Upper lobe of left lung (tissue), 6 donors: ENCODE measurements around the gene CADM1. TPM values are rescaled to one million over a fixed set of nuclear protein-coding genes. Genes with fewer than 3 reads are reported as not detected.

Experiments
- ATAC-seq, 2 donors: fragments of 200-7000 bp; cut with Tn5 transposase; one replicate each; pipeline ENCODE4 v1.9.1; 2022; ENCODE audit warnings: mild to moderate bottlenecking in 2 of 2, moderate library complexity in 2 of 2; ENCODE audit not compliant: low FRiP score in 2 of 2
- DNase-seq, 2 donors: peaks; one replicate each; pipeline ENCODE4 v3.0.0-alpha.2; 2019 to 2020
- H3K27ac ChIP-seq, 4 donors: fragments of 200-600 bp; sonication (generic); one replicate each; pipeline ENCODE4 v1.5.1; 2016 to 2019
- H3K27me3 ChIP-seq, 4 donors: fragments of 200-600 bp; sonication (generic); one replicate each; pipeline ENCODE4 v1.5.1; 2017 to 2019
- H3K36me3 ChIP-seq, 4 donors: fragments of 200-600 bp; sonication (generic); one replicate each; pipeline ENCODE4 v1.5.1; 2016 to 2019
- H3K4me1 ChIP-seq, 4 donors: fragments of 200-600 bp; sonication (generic); one replicate each; pipeline ENCODE4 v1.5.1; 2018 to 2019
- H3K4me3 ChIP-seq, 4 donors: fragments of 200-600 bp; sonication (generic); one replicate each; pipeline ENCODE4 v1.5.1; 2017 to 2019; ENCODE audit warnings: mild to moderate bottlenecking in 2 of 4, moderate library complexity in 1 of 4
- H3K9me3 ChIP-seq, 4 donors: fragments of 200-600 bp; sonication (generic); one replicate each; pipeline ENCODE4 v1.5.1; 2018 to 2019
- EP300 ChIP-seq, 4 donors: sonication (generic); formaldehyde crosslinking; IDR thresholded peaks; one replicate each; pipeline ENCODE4 v1.5.1; 2017; ENCODE audit warnings: antibody characterized with exemption in 4 of 4, control low read depth in 2 of 4
- POLR2A ChIP-seq, 4 donors: fragments of 450-650 bp; IDR thresholded peaks; one replicate each; pipeline ENCODE4 v1.5.1; 2016 to 2017; ENCODE audit warnings: antibody characterized with exemption in 4 of 4, mild to moderate bottlenecking in 2 of 4
- POLR2AphosphoS5 ChIP-seq, 2 donors: sonication (generic); formaldehyde crosslinking; IDR thresholded peaks; one replicate each; pipeline ENCODE4 v1.5.1; 2017; ENCODE audit warnings: antibody characterized with exemption in 2 of 2
- WGBS, 2 donors: methylation state at CpG; one replicate each; pipeline ENCODE4 v1.1.5; 2017 to 2018; 5-methylcytosine and 5-hydroxymethylcytosine counted together
- total RNA-seq, 6 donors: library from RNA; depleted of rRNA in 4 of 6; stranded (reverse); fragments of >200 nt in 4 of 6; gene quantifications; one replicate each; pipeline versions ENCODE4 v1.1.0 to v1.2.1, GENCODE V29; 2016 to 2021
- TF ChIP-seq, protein P1 (sequence below), 6 experiments: fragments of 450-650 bp in 4 of 6; fragments of 200-600 bp in 2 of 6; sonication (generic) in 2 of 6; IDR thresholded peaks; one replicate each; pipeline ENCODE4 v1.5.1; 2016 to 2019; ENCODE audit warnings: antibody characterized with exemption in 6 of 6
- donor health status: DM: no; HTN: no; CAD: no; lungs with moderate emphysema.
- donor health status: DM: no; HTN: yes; CAD: no; lungs with severe emphysema.

The CADM1 gene
- total RNA-seq, 6 donors from 2014 or later, result 69.9 to 212 (median 125) TPM

DNA sequence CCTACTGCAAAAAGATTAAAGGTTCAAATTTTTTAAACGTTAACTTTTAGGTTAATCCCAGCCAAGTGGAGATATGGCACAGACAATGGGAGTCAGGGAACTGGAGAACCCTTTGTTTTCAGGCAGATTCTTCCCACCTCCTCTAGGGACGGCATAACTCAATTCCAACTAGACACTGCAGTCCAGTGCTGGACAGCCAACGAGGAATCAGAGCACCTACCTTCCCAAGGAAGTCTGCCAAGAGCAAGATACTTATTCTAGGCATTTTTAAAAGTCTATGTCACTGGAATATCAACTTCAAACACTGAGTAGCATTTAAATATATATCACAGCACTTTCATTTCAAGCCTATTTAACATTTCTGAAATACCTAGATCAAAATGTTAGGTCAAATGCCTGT lies 7.3 kb downstream of the CADM1 start:
- WGBS, 2 donors, result 49 to 64% methylated on average over 3 of the region's 3 CpGs
- no peak for DNase-seq
- no peak for ATAC-seq

DNA sequence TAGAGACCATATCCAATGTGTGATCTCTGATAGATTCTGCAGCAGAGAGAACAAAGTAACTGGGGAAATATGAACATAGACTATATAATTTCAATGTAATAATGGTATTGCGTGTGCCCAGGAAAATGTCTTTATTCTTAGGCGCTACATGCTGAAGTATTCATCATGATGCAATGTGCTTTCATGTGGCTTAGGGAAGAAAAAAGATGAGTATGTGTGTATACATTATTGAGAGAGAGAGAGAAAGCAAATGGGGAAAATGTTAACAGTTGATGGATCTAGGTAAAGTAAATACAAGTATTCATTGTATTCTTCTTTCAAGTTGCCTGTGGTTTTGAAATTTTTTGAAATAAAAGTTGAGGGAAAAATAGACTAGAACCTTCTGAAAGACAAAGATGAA lies 10.3 kb downstream of the CADM1 start:
- no peaks in the 10 kb centered on the region for H3K36me3 ChIP-seq
- H3K4me3 ChIP-seq, result no peak overlapping the region
- H3K27ac ChIP-seq, result no peak overlapping the region
- no peaks in the 10 kb centered on the region for H3K9me3 ChIP-seq
- 67 to 79% methylated on average over 2 of the region's 2 CpGs for WGBS, 2 donors
- peaks cover 0 to 35% (median 7%) of the 10 kb centered on the region in 4 donors for H3K4me1 ChIP-seq
- TF ChIP-seq POLR2AphosphoS5 (IDR thresholded peaks at IDR 0.05), result no peak
- TF ChIP-seq EP300 (IDR thresholded peaks at IDR 0.05), result no peak
- TF ChIP-seq, protein P1, sequence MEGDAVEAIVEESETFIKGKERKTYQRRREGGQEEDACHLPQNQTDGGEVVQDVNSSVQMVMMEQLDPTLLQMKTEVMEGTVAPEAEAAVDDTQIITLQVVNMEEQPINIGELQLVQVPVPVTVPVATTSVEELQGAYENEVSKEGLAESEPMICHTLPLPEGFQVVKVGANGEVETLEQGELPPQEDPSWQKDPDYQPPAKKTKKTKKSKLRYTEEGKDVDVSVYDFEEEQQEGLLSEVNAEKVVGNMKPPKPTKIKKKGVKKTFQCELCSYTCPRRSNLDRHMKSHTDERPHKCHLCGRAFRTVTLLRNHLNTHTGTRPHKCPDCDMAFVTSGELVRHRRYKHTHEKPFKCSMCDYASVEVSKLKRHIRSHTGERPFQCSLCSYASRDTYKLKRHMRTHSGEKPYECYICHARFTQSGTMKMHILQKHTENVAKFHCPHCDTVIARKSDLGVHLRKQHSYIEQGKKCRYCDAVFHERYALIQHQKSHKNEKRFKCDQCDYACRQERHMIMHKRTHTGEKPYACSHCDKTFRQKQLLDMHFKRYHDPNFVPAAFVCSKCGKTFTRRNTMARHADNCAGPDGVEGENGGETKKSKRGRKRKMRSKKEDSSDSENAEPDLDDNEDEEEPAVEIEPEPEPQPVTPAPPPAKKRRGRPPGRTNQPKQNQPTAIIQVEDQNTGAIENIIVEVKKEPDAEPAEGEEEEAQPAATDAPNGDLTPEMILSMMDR (IDR thresholded peaks at IDR 0.05), result no peak
- TF ChIP-seq POLR2A (IDR thresholded peaks at IDR 0.05), result no peak
- no peak for DNase-seq
- ATAC-seq, result no peak
- no peaks in the 10 kb centered on the region for H3K27me3 ChIP-seq

More for the DNA sequence above, 7.3 kb downstream of the CADM1 start:
- H3K36me3 ChIP-seq, result no peaks in the 10 kb centered on the region
- H3K27ac ChIP-seq, result peak overlapping the region in 2 of 4 donors; percentile 4 to 28
- no peaks in the 10 kb centered on the region for H3K9me3 ChIP-seq
- no peaks in the 10 kb centered on the region for H3K27me3 ChIP-seq
- H3K4me3 ChIP-seq, result no peak overlapping the region
- TF ChIP-seq, protein P1 (IDR thresholded peaks at IDR 0.05), result no peak
- no peak for TF ChIP-seq EP300 (IDR thresholded peaks at IDR 0.05)
- no peak for TF ChIP-seq POLR2AphosphoS5 (IDR thresholded peaks at IDR 0.05)
- no peak for TF ChIP-seq POLR2A (IDR thresholded peaks at IDR 0.05)
- H3K4me1 ChIP-seq, result peaks cover 3 to 39% (median 16%) of the 10 kb centered on the region in 4 donors

DNA sequence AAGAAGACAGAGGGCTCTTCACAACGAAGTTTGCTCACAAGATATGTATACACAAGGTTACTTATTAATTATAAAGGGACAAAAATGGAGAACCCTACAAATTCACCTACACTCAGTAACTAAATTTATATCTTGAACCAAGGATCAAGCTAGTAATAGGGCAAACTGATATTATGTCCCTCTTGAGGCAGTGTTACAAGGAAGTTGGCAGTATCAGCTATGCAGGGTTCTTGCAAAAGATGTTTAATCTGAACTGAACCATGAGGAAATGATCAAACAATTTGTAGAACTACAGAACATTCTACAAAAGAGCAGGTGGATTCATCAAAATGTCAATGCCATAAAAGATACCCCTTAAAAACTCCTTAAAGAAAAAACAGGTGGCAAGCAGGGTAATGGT lies 10.7 kb downstream of the CADM1 start:
- H3K4me3 ChIP-seq, result no peak overlapping the region
- ATAC-seq (peak in 1 of 2 donors; percentile 41), DNase-seq (no peak)
- H3K9me3 ChIP-seq, result no peaks in the 10 kb centered on the region
- peaks cover 0 to 31% (median 7%) of the 10 kb centered on the region in 4 donors for H3K4me1 ChIP-seq
- H3K27ac ChIP-seq, result no peak overlapping the region
- no peaks in the 10 kb centered on the region for H3K27me3 ChIP-seq
- no peak for TF ChIP-seq POLR2AphosphoS5 (IDR thresholded peaks at IDR 0.05)
- TF ChIP-seq EP300 (IDR thresholded peaks at IDR 0.05), result no peak
- no peak for TF ChIP-seq POLR2A (IDR thresholded peaks at IDR 0.05)
- TF ChIP-seq, protein P1 (IDR thresholded peaks at IDR 0.05), result no peak
- WGBS, 2 donors, result 52 to 61% methylated on average over 1 of the region's 1 CpG
- H3K36me3 ChIP-seq, result no peaks in the 10 kb centered on the region

DNA sequence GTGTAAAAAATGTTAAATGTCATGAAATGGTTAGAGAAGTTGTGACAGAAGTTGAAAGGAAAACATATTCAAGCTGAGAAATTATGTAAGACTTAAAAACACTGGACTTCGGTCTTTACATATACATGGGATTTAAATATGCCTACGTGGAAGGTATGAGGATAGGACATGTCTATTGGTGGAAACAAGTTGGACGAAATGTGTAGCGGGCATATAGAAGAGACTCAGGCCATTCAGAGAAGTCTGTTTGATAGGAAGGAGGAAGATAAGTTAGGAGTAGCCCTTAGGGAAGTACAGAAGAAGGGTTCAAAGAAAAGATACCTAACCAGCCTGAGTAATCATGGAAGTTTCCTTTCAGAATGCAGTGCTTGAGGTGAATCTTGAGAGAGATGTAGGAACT lies 14.7 kb downstream of the CADM1 start:
- peaks cover 0 to 9% (median 3%) of the 10 kb centered on the region in 4 donors for H3K4me1 ChIP-seq
- no peaks in the 10 kb centered on the region for H3K36me3 ChIP-seq
- WGBS, 2 donors, result 75 to 88% methylated on average over 4 of the region's 4 CpGs
- no peak for DNase-seq
- H3K27me3 ChIP-seq, result no peaks in the 10 kb centered on the region
- TF ChIP-seq, protein P1 (IDR thresholded peaks at IDR 0.05), result no peak
- no peak for TF ChIP-seq POLR2AphosphoS5 (IDR thresholded peaks at IDR 0.05)
- no peak for TF ChIP-seq EP300 (IDR thresholded peaks at IDR 0.05)
- no peak for TF ChIP-seq POLR2A (IDR thresholded peaks at IDR 0.05)
- ATAC-seq, result no peak
- no peak overlapping the region for H3K27ac ChIP-seq
- H3K4me3 ChIP-seq, result no peak overlapping the region
- no peaks in the 10 kb centered on the region for H3K9me3 ChIP-seq

DNA sequence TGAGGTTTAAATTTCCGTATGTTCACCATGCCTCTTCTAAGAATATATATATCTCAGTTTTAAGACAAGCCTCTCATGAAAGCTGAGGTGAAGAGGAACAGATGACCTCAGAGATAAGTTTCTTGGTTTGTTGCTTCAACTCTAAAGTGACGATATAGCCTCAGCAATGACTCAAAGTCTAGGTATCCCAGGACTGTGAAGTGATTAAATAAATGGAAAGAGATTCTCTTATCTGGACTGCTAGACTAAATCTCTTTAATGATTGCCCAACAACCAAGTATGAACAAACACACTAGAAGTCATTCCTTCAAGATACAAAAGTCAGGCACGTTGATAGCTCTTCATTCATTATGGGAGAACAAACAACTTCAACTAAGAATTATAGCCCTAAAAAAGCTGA lies 15.3 kb downstream of the CADM1 start:
- H3K27ac ChIP-seq, result no peak overlapping the region
- H3K4me3 ChIP-seq, result no peak overlapping the region
- H3K36me3 ChIP-seq, result no peaks in the 10 kb centered on the region
- H3K9me3 ChIP-seq, result no peaks in the 10 kb centered on the region
- H3K27me3 ChIP-seq, result no peaks in the 10 kb centered on the region
- peak in 1 of 4 donors; percentile 85 for TF ChIP-seq EP300 (IDR thresholded peaks at IDR 0.05)
- TF ChIP-seq, protein P1 (IDR thresholded peaks at IDR 0.05), result no peak
- peak; percentile 58 to 85 for ATAC-seq
- WGBS, 2 donors, result 55 to 57% methylated on average over 3 of the region's 3 CpGs
- no peak for DNase-seq
- H3K4me1 ChIP-seq, result peaks cover 0 to 9% (median 2%) of the 10 kb centered on the region in 4 donors
